ENCODE data around the gene CACNG3. TPM values are rescaled to one million over a fixed set of nuclear protein-coding genes. Genes with fewer than 3 reads are reported as not detected.
"Not testable (repeated sequence)": the region's sequence is repeated elsewhere in the genome, so short reads cannot be mapped to it uniquely, and the experiment has no call there.

The CACNG3 gene
- total and polyA plus RNA-seq, 12 donors = 0.55 to 1.6 (median 1.2) TPM; not detected in 6

GRCh38 chr16:24228514-24228913 is 27.6 kb upstream of the CACNG3 start:
- H3K9me3 ChIP-seq (replicated peaks in 1 of 3) = no peaks in the 10 kb centered on the region
- H3K36me3 ChIP-seq (replicated peaks in 1 of 2) = no peaks in the 10 kb centered on the region
- no peak overlapping the region for H3K27ac ChIP-seq
- no peaks in the 10 kb centered on the region for H3K4me1 ChIP-seq (replicated peaks in 1 of 2)
- intact Hi-C loops (cut with DNase I) = no loop called here
- no peak overlapping the region for H3K4me3 ChIP-seq
- H3K27me3 ChIP-seq = no peaks in the 10 kb centered on the region
- TF ChIP-seq POLR2A (IDR thresholded peaks at IDR 0.05) = no peak
- TF ChIP-seq, protein P1, sequence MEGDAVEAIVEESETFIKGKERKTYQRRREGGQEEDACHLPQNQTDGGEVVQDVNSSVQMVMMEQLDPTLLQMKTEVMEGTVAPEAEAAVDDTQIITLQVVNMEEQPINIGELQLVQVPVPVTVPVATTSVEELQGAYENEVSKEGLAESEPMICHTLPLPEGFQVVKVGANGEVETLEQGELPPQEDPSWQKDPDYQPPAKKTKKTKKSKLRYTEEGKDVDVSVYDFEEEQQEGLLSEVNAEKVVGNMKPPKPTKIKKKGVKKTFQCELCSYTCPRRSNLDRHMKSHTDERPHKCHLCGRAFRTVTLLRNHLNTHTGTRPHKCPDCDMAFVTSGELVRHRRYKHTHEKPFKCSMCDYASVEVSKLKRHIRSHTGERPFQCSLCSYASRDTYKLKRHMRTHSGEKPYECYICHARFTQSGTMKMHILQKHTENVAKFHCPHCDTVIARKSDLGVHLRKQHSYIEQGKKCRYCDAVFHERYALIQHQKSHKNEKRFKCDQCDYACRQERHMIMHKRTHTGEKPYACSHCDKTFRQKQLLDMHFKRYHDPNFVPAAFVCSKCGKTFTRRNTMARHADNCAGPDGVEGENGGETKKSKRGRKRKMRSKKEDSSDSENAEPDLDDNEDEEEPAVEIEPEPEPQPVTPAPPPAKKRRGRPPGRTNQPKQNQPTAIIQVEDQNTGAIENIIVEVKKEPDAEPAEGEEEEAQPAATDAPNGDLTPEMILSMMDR (IDR thresholded peaks at IDR 0.05) = no peak
- no peak for DNase-seq
- 81 to 83% (median 82%) methylated on average over 7 of the region's 7 CpGs for WGBS, 4 donors

- 72 to 82% (median 80%) methylated on average over 2 of the region's 2 CpGs for WGBS, 4 donors
- Histone ChIP-seq H3K36me3 (replicated peaks in 1 of 2) (no peaks in the 10 kb centered on the region), H3K27ac (no peak overlapping the region), H3K9me3 (replicated peaks in 1 of 3) (no peaks in the 10 kb centered on the region), H3K4me3 (no peak overlapping the region), H3K4me1 (replicated peaks in 1 of 2) (no peaks in the 10 kb centered on the region), H3K27me3 (no peaks in the 10 kb centered on the region)
- DNase-seq = no peak
- TF ChIP-seq, protein P1 (IDR thresholded peaks at IDR 0.05) = no peak
- TF ChIP-seq POLR2A (IDR thresholded peaks at IDR 0.05) = no peak
- intact Hi-C loops (cut with DNase I) = no loop called here
Measured at GRCh38 chr16:24232936-24233335, 23.2 kb upstream of the CACNG3 start.

- TF ChIP-seq, protein P1 (IDR thresholded peaks at IDR 0.05) = no peak
- no peak for TF ChIP-seq POLR2A (IDR thresholded peaks at IDR 0.05)
- Histone ChIP-seq H3K27ac (no peak overlapping the region), H3K27me3 (no peaks in the 10 kb centered on the region), H3K9me3 (replicated peaks in 1 of 3) (no peaks in the 10 kb centered on the region), H3K4me1 (replicated peaks in 1 of 2) (no peaks in the 10 kb centered on the region), H3K4me3 (no peak overlapping the region), H3K36me3 (replicated peaks in 1 of 2) (no peaks in the 10 kb centered on the region)
- whole genome bisulfite sequencing, 4 donors = 55 to 73% (median 64%) methylated on average over 5 of the region's 5 CpGs
- intact Hi-C loops (cut with DNase I) = no loop called here
- DNase-seq = no peak
Measured at GRCh38 chr16:24234737-24235136, 21.4 kb upstream of the CACNG3 start.

DNA sequence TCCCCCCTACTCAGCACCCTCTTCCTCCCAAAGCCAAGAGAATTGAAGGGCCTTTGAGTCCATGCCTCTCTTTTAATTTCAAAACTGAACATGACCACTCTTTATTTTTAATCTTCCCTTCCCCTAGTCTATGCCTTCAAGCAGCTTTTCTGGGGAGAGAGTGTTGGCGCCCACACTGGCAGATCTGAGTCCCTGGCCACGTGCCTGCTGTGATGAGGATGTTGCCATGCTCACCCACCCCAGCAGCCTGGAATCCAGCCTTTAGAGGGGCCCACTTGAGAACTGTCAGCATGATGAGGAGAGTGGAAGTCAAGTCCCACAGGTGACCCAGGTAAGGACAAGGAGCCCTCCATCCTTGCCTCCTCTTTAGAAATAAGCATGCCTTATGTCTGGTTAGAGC is 20.3 kb upstream of the CACNG3 start:
- no peak overlapping the region for H3K27ac ChIP-seq
- H3K4me3 ChIP-seq = no peak overlapping the region
- H3K4me1 ChIP-seq (replicated peaks in 1 of 2) = no peaks in the 10 kb centered on the region
- H3K9me3 ChIP-seq (replicated peaks in 1 of 3) = no peaks in the 10 kb centered on the region
- WGBS, 4 donors = 49 to 62% (median 53%) methylated on average over 2 of the region's 2 CpGs
- TF ChIP-seq POLR2A (IDR thresholded peaks at IDR 0.05) = no peak
- TF ChIP-seq, protein P1 (IDR thresholded peaks at IDR 0.05) = no peak
- H3K27me3 ChIP-seq = no peaks in the 10 kb centered on the region
- DNase-seq = no peak
- intact Hi-C loops (cut with DNase I) = no loop called here
- H3K36me3 ChIP-seq (replicated peaks in 1 of 2) = no peaks in the 10 kb centered on the region

DNA sequence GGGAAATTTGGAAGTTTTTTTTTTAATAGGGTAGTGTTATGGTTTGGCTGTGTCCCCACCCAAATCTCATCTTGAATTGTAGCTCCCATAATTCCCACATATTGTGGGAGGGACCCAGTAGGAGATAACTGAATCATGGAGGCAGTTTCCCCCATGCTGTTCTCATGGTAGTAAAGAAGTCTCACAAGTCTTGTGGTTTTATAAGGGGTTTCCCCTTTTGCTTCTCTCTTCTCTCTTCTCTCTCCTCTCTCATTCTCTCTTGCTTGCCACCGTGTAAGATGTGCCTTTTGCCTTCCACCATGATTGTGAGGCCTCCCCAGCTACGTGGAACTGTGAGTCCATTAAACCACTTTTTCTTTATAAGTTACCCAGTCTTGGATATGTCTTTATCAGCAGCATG is 17.3 kb upstream of the CACNG3 start:
- DNase-seq; intact Hi-C loops (cut with DNase I): not testable (repeated sequence)
- WGBS, 4 donors = 52 to 60% (median 56%) methylated on average over 2 of the region's 2 CpGs

More for the DNA sequence above, 17.3 kb upstream of the CACNG3 start:
- not testable (repeated sequence) for H3K27ac ChIP-seq; H3K36me3 ChIP-seq (replicated peaks in 1 of 2); H3K9me3 ChIP-seq (replicated peaks in 1 of 3); H3K4me1 ChIP-seq (replicated peaks in 1 of 2); H3K4me3 ChIP-seq; H3K27me3 ChIP-seq

All from adrenal gland (tissue), 12 donors.